Fibroblast of lung (primary cell): ENCODE measurements around the gene KCNJ9.

Source experiments
- EZH2 ChIP-seq: IDR thresholded peaks from 2 replicates; pipeline ENCODE4 v1.5.1; 2012; ENCODE audit warnings: low read length, control low read depth, mild to moderate bottlenecking; ENCODE audit errors: missing control alignments
- TF ChIP-seq, protein P1 (sequence below), 2 donors: IDR thresholded peaks in 1 of 2; conservative IDR thresholded peaks in 1 of 2; 1 replicate in 1 of 2; 2 replicates in 1 of 2; pipeline ENCODE4 v1.5.1; 2011 to 2012; ENCODE audit warnings: low read length in 2 of 2, control low read depth in 1 of 2, inconsistent platforms in 1 of 2, low read depth in 1 of 2, mild to moderate bottlenecking in 1 of 2

DNA sequence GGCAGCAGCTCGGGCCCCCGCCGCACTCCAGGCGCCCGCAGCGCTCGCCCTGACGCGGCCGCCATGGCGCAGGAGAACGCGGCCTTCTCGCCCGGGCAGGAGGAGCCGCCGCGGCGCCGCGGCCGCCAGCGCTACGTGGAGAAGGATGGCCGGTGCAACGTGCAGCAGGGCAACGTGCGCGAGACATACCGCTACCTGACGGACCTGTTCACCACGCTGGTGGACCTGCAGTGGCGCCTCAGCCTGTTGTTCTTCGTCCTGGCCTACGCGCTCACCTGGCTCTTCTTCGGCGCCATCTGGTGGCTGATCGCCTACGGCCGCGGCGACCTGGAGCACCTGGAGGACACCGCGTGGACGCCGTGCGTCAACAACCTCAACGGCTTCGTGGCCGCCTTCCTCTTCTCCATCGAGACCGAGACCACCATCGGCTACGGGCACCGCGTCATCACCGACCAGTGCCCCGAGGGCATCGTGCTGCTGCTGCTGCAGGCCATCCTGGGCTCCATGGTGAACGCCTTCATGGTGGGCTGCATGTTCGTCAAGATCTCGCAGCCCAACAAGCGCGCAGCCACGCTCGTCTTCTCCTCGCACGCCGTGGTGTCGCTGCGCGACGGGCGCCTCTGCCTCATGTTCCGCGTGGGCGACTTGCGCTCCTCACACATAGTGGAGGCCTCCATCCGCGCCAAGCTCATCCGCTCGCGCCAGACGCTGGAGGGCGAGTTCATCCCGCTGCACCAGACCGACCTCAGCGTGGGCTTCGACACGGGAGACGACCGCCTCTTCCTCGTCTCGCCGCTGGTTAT, 2.8 kb downstream of the KCNJ9 start:
- TF ChIP-seq, protein P1, sequence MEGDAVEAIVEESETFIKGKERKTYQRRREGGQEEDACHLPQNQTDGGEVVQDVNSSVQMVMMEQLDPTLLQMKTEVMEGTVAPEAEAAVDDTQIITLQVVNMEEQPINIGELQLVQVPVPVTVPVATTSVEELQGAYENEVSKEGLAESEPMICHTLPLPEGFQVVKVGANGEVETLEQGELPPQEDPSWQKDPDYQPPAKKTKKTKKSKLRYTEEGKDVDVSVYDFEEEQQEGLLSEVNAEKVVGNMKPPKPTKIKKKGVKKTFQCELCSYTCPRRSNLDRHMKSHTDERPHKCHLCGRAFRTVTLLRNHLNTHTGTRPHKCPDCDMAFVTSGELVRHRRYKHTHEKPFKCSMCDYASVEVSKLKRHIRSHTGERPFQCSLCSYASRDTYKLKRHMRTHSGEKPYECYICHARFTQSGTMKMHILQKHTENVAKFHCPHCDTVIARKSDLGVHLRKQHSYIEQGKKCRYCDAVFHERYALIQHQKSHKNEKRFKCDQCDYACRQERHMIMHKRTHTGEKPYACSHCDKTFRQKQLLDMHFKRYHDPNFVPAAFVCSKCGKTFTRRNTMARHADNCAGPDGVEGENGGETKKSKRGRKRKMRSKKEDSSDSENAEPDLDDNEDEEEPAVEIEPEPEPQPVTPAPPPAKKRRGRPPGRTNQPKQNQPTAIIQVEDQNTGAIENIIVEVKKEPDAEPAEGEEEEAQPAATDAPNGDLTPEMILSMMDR (conservative IDR thresholded peaks at IDR 0.05 in 1 of 2, IDR thresholded peaks at IDR 0.05 in 1 of 2; ENCODE audit: low read depth in 1 of 2, low read length in 2 of 2), result peak; percentile 19 to 54
- peak; percentile 58 for TF ChIP-seq EZH2
